H9 (cell line): ENCODE measurements around the gene SNX25. TPM values are rescaled to one million over a fixed set of nuclear protein-coding genes. Genes with fewer than 3 reads are reported as not detected.

Experiments used
- DNase-seq: peaks from one replicate; pipeline ENCODE4 v3.0.0-alpha.2; 2017
- H2AFZ ChIP-seq: one replicate; pipeline ENCODE4 v1.6.1; 2013; ENCODE audit warnings: mild to moderate bottlenecking, low read length, control low read depth, moderate library complexity
- H2AK5ac ChIP-seq: 2 replicates; pipeline ENCODE4 v1.6.1; 2013; ENCODE audit warnings: low read length, control low read depth, mixed read lengths; ENCODE audit not compliant: insufficient read length
- H2BK120ac ChIP-seq: one replicate; pipeline ENCODE4 v1.6.1; 2013; ENCODE audit warnings: low read depth, mild to moderate bottlenecking, low read length, control low read depth, inconsistent platforms; ENCODE audit not compliant: poor library complexity, severe bottlenecking
- H2BK12ac ChIP-seq: 2 replicates; pipeline ENCODE4 v1.6.1; 2013; ENCODE audit warnings: low read length, control low read depth, mixed read lengths, low read depth; ENCODE audit not compliant: insufficient read length
- H2BK15ac ChIP-seq: 2 replicates; pipeline ENCODE4 v1.6.1; 2013; ENCODE audit warnings: low read depth, low read length, control low read depth
- H2BK20ac ChIP-seq: one replicate; pipeline ENCODE4 v1.6.1; 2013; ENCODE audit warnings: low read depth, mild to moderate bottlenecking, low read length, control low read depth, inconsistent platforms; ENCODE audit not compliant: poor library complexity, severe bottlenecking
- H2BK5ac ChIP-seq: 2 replicates; pipeline ENCODE4 v1.6.1; 2013; ENCODE audit warnings: low read length, control low read depth, mixed read lengths; ENCODE audit not compliant: insufficient read length
- H3K14ac ChIP-seq: 2 replicates; pipeline ENCODE4 v1.6.1; 2013; ENCODE audit warnings: low read length, control low read depth; ENCODE audit not compliant: insufficient read depth
- H3K18ac ChIP-seq: 2 replicates; pipeline ENCODE4 v1.6.1; 2013; ENCODE audit warnings: low read depth, mild to moderate bottlenecking, mixed read lengths, low read length, control low read depth; ENCODE audit not compliant: insufficient read length
- H3K23ac ChIP-seq: 2 replicates; pipeline ENCODE4 v1.6.1; 2013; ENCODE audit warnings: low read length, control low read depth, mixed read lengths, low read depth; ENCODE audit not compliant: insufficient read length
- H3K23me2 ChIP-seq: 2 replicates; pipeline ENCODE4 v1.6.1; 2013; ENCODE audit warnings: low read depth, mild to moderate bottlenecking, mixed read lengths, low read length, control low read depth; ENCODE audit not compliant: insufficient read length, poor library complexity, severe bottlenecking
- H3K27ac ChIP-seq: 2 replicates; pipeline ENCODE4 v1.5.1; 2013; ENCODE audit warnings: low read length, control low read depth, mixed read lengths, low read depth; ENCODE audit not compliant: insufficient read length
- H3K27me3 ChIP-seq: 2 replicates; pipeline ENCODE4 v1.6.1; 2013; ENCODE audit warnings: low read length, control low read depth, inconsistent platforms; ENCODE audit not compliant: insufficient read depth
- H3K4ac ChIP-seq: 2 replicates; pipeline ENCODE4 v1.6.1; 2013; ENCODE audit warnings: low read depth, mild to moderate bottlenecking, control low read depth, inconsistent platforms, low read length, moderate library complexity
- H3K4me1 ChIP-seq: 2 replicates; pipeline ENCODE4 v1.6.1; 2013; ENCODE audit warnings: low read length, control low read depth, inconsistent platforms; ENCODE audit not compliant: insufficient read depth
- H3K4me2 ChIP-seq: 2 replicates; pipeline ENCODE4 v1.6.1; 2013; ENCODE audit warnings: low read length, control low read depth, mixed read lengths; ENCODE audit not compliant: insufficient read length, insufficient read depth
- H3K56ac ChIP-seq: 2 replicates; pipeline ENCODE4 v1.6.1; 2013; ENCODE audit warnings: low read depth, mild to moderate bottlenecking, mixed read lengths, low read length, control low read depth; ENCODE audit not compliant: insufficient read length
- H3K79me1 ChIP-seq: 2 replicates; pipeline ENCODE4 v1.6.1; 2013; ENCODE audit warnings: low read depth, mild to moderate bottlenecking, moderate library complexity, low read length, control low read depth, inconsistent platforms; ENCODE audit not compliant: insufficient read depth, poor library complexity, severe bottlenecking
- H3K79me2 ChIP-seq: 2 replicates; pipeline ENCODE4 v1.6.1; 2013; ENCODE audit warnings: low read length, control low read depth, inconsistent platforms; ENCODE audit not compliant: insufficient read depth
- H3K9ac ChIP-seq: 2 replicates; pipeline ENCODE4 v1.6.1; 2013; ENCODE audit warnings: low read length, control low read depth, mixed read lengths; ENCODE audit not compliant: insufficient read length; ENCODE audit errors: extremely low read depth
- H3K9me3 ChIP-seq: one replicate; pipeline ENCODE4 v1.6.1; 2013; ENCODE audit warnings: low read depth, low read length, inconsistent platforms; ENCODE audit not compliant: control insufficient read depth
- H3T11ph ChIP-seq: one replicate; pipeline ENCODE4 v1.6.1; 2013; ENCODE audit warnings: mild to moderate bottlenecking, low read length, control low read depth, inconsistent platforms
- H4K20me1 ChIP-seq: one replicate; pipeline ENCODE4 v1.6.1; 2013; ENCODE audit not compliant: control insufficient read depth, insufficient read length, insufficient read depth
- H4K5ac ChIP-seq: 2 replicates; pipeline ENCODE4 v1.6.1; 2013; ENCODE audit warnings: low read depth, mild to moderate bottlenecking, mixed read lengths, low read length, control low read depth; ENCODE audit not compliant: insufficient read length
- H4K8ac ChIP-seq: replicated peaks from 2 replicates; pipeline ENCODE4 v1.6.1; 2013; ENCODE audit warnings: low read length, control low read depth, mixed read lengths, low read depth; ENCODE audit not compliant: insufficient read length
- H4K91ac ChIP-seq: 2 replicates; pipeline ENCODE4 v1.6.1; 2013; ENCODE audit warnings: low read depth, mild to moderate bottlenecking, moderate library complexity, mixed read lengths, low read length, control low read depth; ENCODE audit not compliant: insufficient read length
- H3K27ac Mint-ChIP-seq, 3 experiments: 2 replicates in 2 of 3; 3 replicates in 1 of 3; pipeline ENCODE4 v1.8.0; 2020 to 2021; ENCODE audit warnings: mixed read lengths in 3 of 3, mild to moderate bottlenecking in 1 of 3, moderate library complexity in 1 of 3
- H3K27me3 Mint-ChIP-seq: 2 replicates; pipeline ENCODE4 v1.8.0; 2021; ENCODE audit warnings: low read depth, mild to moderate bottlenecking, moderate library complexity, mixed read lengths
- H3K36me3 Mint-ChIP-seq, 3 experiments: 2 replicates in 2 of 3; 3 replicates in 1 of 3; pipeline ENCODE4 v1.8.0; 2020 to 2021; ENCODE audit warnings: low read depth in 3 of 3, mixed read lengths in 3 of 3; ENCODE audit not compliant: insufficient read depth in 1 of 3
- H3K4me1 Mint-ChIP-seq, 2 experiments: 2 replicates each; pipeline ENCODE4 v1.8.0; 2020; ENCODE audit warnings: mixed read lengths in 2 of 2
- H3K4me3 Mint-ChIP-seq, 2 experiments: 2 replicates in 1 of 2; 3 replicates in 1 of 2; pipeline ENCODE4 v1.8.0; 2020 to 2021; ENCODE audit warnings: mild to moderate bottlenecking in 2 of 2, mixed read lengths in 2 of 2, moderate library complexity in 1 of 2
- H3K9me3 Mint-ChIP-seq, 2 experiments: 2 replicates in 1 of 2; 3 replicates in 1 of 2; pipeline ENCODE4 v1.8.0; 2020; ENCODE audit warnings: mild to moderate bottlenecking in 2 of 2, mixed read lengths in 2 of 2, moderate library complexity in 1 of 2
- WGBS: extraction: QIAGEN DNeasy Blood & Tissue Kit; methylation state at CpG from one replicate; pipeline ENCODE4 v1.1.7; 2013; ENCODE audit warnings: missing lambda C conversion rate, low lambda C conversion rate, mixed read lengths; ENCODE audit not compliant: insufficient read length; ENCODE audit errors: extremely low coverage; 5-methylcytosine and 5-hydroxymethylcytosine counted together
- total RNA-seq: library from RNA; stranded (reverse); gene quantifications from 2 replicates; pipeline ENCODE4 v1.2.1, GENCODE V29; 2021
- TF ChIP-seq, protein P1 (sequence below): fragments of 200-600 bp; sonication (generic); conservative IDR thresholded peaks from 3 replicates; pipeline ENCODE4 v1.8.0; 2021; ENCODE audit warnings: antibody characterized with exemption, mild to moderate bottlenecking

SNX25 gene
- total RNA-seq, 1 experiment from 2014 or later = 28.2 TPM

DNA sequence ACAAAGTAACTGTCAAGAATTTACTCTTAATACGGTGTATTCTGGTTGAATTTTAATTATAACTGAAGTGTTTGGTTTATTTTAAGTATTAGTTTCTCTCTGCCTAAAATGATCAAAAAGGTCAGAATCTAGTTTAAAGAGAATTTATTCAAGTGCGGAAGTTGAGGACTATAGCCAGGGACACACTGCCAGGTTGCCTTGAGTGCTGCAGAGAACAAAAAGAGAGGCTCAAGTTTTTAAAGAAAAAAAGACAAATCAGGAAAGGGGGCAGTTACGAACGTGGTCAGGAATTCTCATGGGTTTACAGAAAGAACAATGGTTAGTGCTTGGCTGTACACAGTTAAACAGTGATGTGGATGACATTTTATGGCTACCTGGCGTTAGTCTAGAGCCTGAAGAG lies 81.3 kb downstream of the SNX25 start:
- no peaks in the 10 kb centered on the region for H4K20me1 ChIP-seq
- no peak overlapping the region for H4K5ac ChIP-seq
- no peak overlapping the region for H3K56ac ChIP-seq
- no peaks in the 10 kb centered on the region for H3K79me1 ChIP-seq
- H2BK12ac ChIP-seq = no peak overlapping the region
- no peak overlapping the region for H2BK15ac ChIP-seq
- H4K91ac ChIP-seq = no peak overlapping the region
- H3K4me3 Mint-ChIP-seq = no peak overlapping the region
- peaks cover 6 to 14% of the 10 kb centered on the region in 2 experiments for H3K4me1 Mint-ChIP-seq
- no peak overlapping the region for H3K18ac ChIP-seq
- H3K9me3 Mint-ChIP-seq = peaks cover 0 to 3% of the 10 kb centered on the region in 2 experiments; a peak in 1 of 5 replicates
- H2AK5ac ChIP-seq = no peak overlapping the region
- no peak overlapping the region for H3T11ph ChIP-seq
- 0 out of 2 replicates have a peak, but pooled peaks cover 2% of the 10 kb centered on the region for H3K4me1 ChIP-seq
- H3K23ac ChIP-seq = no peak overlapping the region
- TF ChIP-seq, protein P1, sequence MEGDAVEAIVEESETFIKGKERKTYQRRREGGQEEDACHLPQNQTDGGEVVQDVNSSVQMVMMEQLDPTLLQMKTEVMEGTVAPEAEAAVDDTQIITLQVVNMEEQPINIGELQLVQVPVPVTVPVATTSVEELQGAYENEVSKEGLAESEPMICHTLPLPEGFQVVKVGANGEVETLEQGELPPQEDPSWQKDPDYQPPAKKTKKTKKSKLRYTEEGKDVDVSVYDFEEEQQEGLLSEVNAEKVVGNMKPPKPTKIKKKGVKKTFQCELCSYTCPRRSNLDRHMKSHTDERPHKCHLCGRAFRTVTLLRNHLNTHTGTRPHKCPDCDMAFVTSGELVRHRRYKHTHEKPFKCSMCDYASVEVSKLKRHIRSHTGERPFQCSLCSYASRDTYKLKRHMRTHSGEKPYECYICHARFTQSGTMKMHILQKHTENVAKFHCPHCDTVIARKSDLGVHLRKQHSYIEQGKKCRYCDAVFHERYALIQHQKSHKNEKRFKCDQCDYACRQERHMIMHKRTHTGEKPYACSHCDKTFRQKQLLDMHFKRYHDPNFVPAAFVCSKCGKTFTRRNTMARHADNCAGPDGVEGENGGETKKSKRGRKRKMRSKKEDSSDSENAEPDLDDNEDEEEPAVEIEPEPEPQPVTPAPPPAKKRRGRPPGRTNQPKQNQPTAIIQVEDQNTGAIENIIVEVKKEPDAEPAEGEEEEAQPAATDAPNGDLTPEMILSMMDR = no peak
- H4K8ac ChIP-seq = no peak overlapping the region
- no peak for DNase-seq
- no peak overlapping the region for H2BK120ac ChIP-seq
- H3K27me3 Mint-ChIP-seq = no peaks in the 10 kb centered on the region
- no CpG with 5 or more reads among the region's 5 CpGs for WGBS
- H3K4me2 ChIP-seq = no peak overlapping the region
- H2BK5ac ChIP-seq = no peak overlapping the region
- no peaks in the 10 kb centered on the region for H3K9me3 ChIP-seq
- H3K27me3 ChIP-seq = no peaks in the 10 kb centered on the region
- no peaks in the 10 kb centered on the region for H3K23me2 ChIP-seq
- no peak overlapping the region for H3K27ac ChIP-seq
- H3K14ac ChIP-seq = no peak overlapping the region
- no peak overlapping the region for H2BK20ac ChIP-seq
- no peak overlapping the region for H2AFZ ChIP-seq
- H3K27ac Mint-ChIP-seq = peak overlapping the region in 1 of 3 experiments; percentile 37; a peak in 1 of 7 replicates
- H3K36me3 Mint-ChIP-seq = peaks cover 12 to 41% (median 39%) of the 10 kb centered on the region in 3 experiments
- H3K79me2 ChIP-seq = no peaks in the 10 kb centered on the region
- no peak overlapping the region for H3K4ac ChIP-seq
- no peak overlapping the region for H3K9ac ChIP-seq
